ENCODE results near the gene PIRT. TPM values are rescaled to one million over a fixed set of nuclear protein-coding genes. Genes with fewer than 3 reads are reported as not detected.

PIRT gene
- total RNA-seq, 1 experiment from 2014 or later: not detected

DNA sequence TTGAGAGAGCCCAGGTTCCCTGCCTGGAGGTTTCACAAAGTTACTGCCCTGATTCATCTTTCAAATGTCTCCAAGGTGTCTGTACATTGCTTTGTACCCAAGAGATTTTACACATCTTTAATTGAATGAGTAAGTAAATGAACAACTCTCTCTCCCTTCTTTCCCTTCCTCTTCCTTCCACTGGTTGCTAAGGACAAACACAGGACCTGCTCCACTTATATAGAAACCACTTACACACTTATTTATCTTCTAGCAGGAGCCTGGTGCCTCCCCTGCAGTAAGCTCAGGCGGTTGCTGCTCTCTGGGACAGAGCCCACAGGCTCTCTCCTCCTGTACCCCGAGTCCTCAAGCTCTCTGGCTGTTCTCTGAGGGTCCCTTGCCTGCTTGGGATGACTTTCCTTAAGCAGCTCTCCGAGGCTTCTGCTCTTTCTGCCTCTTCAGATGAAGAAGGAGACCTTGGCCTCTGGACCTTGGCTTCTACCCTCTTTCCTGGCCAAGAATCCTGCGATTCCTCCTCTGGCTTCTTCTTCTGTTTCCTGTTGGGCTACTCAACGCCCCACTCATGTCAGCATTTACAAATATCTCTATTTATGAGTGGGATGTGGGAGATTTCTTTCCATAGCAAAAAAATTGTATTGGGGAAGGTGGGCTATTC lies 9.9 kb downstream of the PIRT start:
- intact Hi-C loops (cut with micrococcal nuclease): no loop called here
- no peaks in the 10 kb centered on the region for H3K9me2 ChIP-seq (ENCODE audit: insufficient read depth)
- H3K27ac ChIP-seq (ENCODE audit: low read depth, low read length): no peak overlapping the region
- no peaks in the 10 kb centered on the region for H3K4me1 ChIP-seq (ENCODE audit: control insufficient read depth in 1 of 2, insufficient read depth in 2 of 2, low read length in 2 of 2)
- ChIA-PET CTCF (no interaction called here), RAD21 (ENCODE audit: low non-redundant PET in 1 of 2, low total read pairs in 2 of 2, uncharacterized antibody in 2 of 2, unreplicated experiment in 2 of 2) (no interaction called here), POLR2A (no interaction called here)
- no peak overlapping the region for H3K4me3 ChIP-seq (replicated peaks in 1 of 2; ENCODE audit: low read depth in 1 of 2, low read length in 2 of 2)
- H4K20me1 ChIP-seq (ENCODE audit: insufficient read depth): no peaks in the 10 kb centered on the region
- no peaks in the 10 kb centered on the region for H3K36me3 ChIP-seq (ENCODE audit: control insufficient read depth in 1 of 2, insufficient read depth in 2 of 2, low read length in 2 of 2)
- ATAC-seq (no peak), DNase-seq (ENCODE audit: low read depth, low spot score) (no peak)
- no peak overlapping the region for H3K9ac ChIP-seq (ENCODE audit: low read length)
- BruUV-seq (replicated peaks): no TSS peak
- H3K9me3 ChIP-seq (ENCODE audit: control insufficient read depth in 1 of 2, insufficient read depth in 1 of 2, low read depth in 1 of 2, low read length in 2 of 2): no peaks in the 10 kb centered on the region
- H3K79me2 ChIP-seq (ENCODE audit: insufficient read depth, low read length): no peaks in the 10 kb centered on the region
- peaks cover 18% of the 10 kb centered on the region; the same call in 1 of the 2 replicates for H3K27me3 ChIP-seq (ENCODE audit: insufficient read depth, low read length)
- no peak overlapping the region for H2AFZ ChIP-seq (ENCODE audit: low read depth, low read length, poor library complexity, severe bottlenecking)
- no peak for TF ChIP-seq ELF1 (IDR thresholded peaks at IDR 0.05; ENCODE audit: borderline replicate concordance, low read depth)
- no peak for TF ChIP-seq JUND (IDR thresholded peaks at IDR 0.05)
- TF ChIP-seq SP1 (IDR thresholded peaks at IDR 0.05; ENCODE audit: low read depth): no peak
- TF ChIP-seq CBX3 (IDR thresholded peaks at IDR 0.05; ENCODE audit: low read depth): no peak
- no peak for TF ChIP-seq POLR2AphosphoS5 (IDR thresholded peaks at IDR 0.05; ENCODE audit: low read depth, low read length)
- TF ChIP-seq TCF7L2 (IDR thresholded peaks at IDR 0.05; ENCODE audit: borderline replicate concordance, extremely low read depth, insufficient read depth, insufficient read length): no peak
- TF ChIP-seq ZNF274 (IDR thresholded peaks at IDR 0.05; ENCODE audit: low read depth, low read length): no peak
- no peak for TF ChIP-seq EZH2 (IDR thresholded peaks at IDR 0.05)
- TF ChIP-seq EGR1 (IDR thresholded peaks at IDR 0.05; ENCODE audit: low read depth): no peak
- TF ChIP-seq POLR2A (IDR thresholded peaks at IDR 0.05; ENCODE audit: borderline replicate concordance, extremely low read depth, insufficient read depth, insufficient read length): no peak
- TF ChIP-seq CTCF (IDR thresholded peaks at IDR 0.05 in 2 of 3, conservative IDR thresholded peaks at IDR 0.05 in 1 of 3; ENCODE audit: borderline replicate concordance in 1 of 3, insufficient read depth in 1 of 3, low read depth in 2 of 3, low read length in 2 of 3): no peak
- no peak for TF ChIP-seq EZH2phosphoT487 (IDR thresholded peaks at IDR 0.05; ENCODE audit: borderline replicate concordance)
- TF ChIP-seq, protein P1, sequence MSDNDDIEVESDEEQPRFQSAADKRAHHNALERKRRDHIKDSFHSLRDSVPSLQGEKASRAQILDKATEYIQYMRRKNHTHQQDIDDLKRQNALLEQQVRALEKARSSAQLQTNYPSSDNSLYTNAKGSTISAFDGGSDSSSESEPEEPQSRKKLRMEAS (IDR thresholded peaks at IDR 0.05): no peak
- TF ChIP-seq, protein P2, sequence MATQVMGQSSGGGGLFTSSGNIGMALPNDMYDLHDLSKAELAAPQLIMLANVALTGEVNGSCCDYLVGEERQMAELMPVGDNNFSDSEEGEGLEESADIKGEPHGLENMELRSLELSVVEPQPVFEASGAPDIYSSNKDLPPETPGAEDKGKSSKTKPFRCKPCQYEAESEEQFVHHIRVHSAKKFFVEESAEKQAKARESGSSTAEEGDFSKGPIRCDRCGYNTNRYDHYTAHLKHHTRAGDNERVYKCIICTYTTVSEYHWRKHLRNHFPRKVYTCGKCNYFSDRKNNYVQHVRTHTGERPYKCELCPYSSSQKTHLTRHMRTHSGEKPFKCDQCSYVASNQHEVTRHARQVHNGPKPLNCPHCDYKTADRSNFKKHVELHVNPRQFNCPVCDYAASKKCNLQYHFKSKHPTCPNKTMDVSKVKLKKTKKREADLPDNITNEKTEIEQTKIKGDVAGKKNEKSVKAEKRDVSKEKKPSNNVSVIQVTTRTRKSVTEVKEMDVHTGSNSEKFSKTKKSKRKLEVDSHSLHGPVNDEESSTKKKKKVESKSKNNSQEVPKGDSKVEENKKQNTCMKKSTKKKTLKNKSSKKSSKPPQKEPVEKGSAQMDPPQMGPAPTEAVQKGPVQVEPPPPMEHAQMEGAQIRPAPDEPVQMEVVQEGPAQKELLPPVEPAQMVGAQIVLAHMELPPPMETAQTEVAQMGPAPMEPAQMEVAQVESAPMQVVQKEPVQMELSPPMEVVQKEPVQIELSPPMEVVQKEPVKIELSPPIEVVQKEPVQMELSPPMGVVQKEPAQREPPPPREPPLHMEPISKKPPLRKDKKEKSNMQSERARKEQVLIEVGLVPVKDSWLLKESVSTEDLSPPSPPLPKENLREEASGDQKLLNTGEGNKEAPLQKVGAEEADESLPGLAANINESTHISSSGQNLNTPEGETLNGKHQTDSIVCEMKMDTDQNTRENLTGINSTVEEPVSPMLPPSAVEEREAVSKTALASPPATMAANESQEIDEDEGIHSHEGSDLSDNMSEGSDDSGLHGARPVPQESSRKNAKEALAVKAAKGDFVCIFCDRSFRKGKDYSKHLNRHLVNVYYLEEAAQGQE (IDR thresholded peaks at IDR 0.05; ENCODE audit: low read depth): no peak
- no peak for TF ChIP-seq CEBPB (IDR thresholded peaks at IDR 0.05; ENCODE audit: low read depth)
- H3K4me2 ChIP-seq (ENCODE audit: low read length): no peak overlapping the region

All from HCT116 (cell line).